HG02678 (cell line): ENCODE measurements around the gene RAC2.

Experiments used
- ATAC-seq: cut with Tn5 transposase; IDR thresholded peaks from one replicate; pipeline ENCODE4 v1.9.1; 2021; ENCODE audit warnings: mild to moderate bottlenecking, moderate library complexity; ENCODE audit not compliant: unreplicated experiment

The RAC2 gene

GRCh38 chr22:37224757-37225420 lies 19.2 kb downstream of the RAC2 start:
- no peak for ATAC-seq

GRCh38 chr22:37223965-37224551 lies 20.0 kb downstream of the RAC2 start:
- ATAC-seq, result no peak

- ATAC-seq, result no peak
Measured at GRCh38 chr22:37222440-37222971, 21.6 kb downstream of the RAC2 start.

GRCh38 chr22:37221424-37222333 lies 22.4 kb downstream of the RAC2 start:
- no peak for ATAC-seq

GRCh38 chr22:37220543-37220981 lies 23.5 kb downstream of the RAC2 start:
- ATAC-seq, result no peak

- peak; percentile 13 for ATAC-seq
Measured at GRCh38 chr22:37219533-37219932, 24.5 kb downstream of the RAC2 start.

GRCh38 chr22:37218771-37219411 lies 25.2 kb downstream of the RAC2 start:
- ATAC-seq, result peak; percentile 79

- no peak for ATAC-seq
Measured at GRCh38 chr22:37218399-37218770, 25.7 kb downstream of the RAC2 start.

GRCh38 chr22:37215890-37216289 lies 28.2 kb downstream of the RAC2 start:
- no peak for ATAC-seq

- ATAC-seq, result no peak
Measured at GRCh38 chr22:37214731-37215030, 29.4 kb downstream of the RAC2 start.

- ATAC-seq, result no peak
Measured at GRCh38 chr22:37213941-37214730, 29.9 kb downstream of the RAC2 start.

GRCh38 chr22:37213218-37213855 lies 30.7 kb downstream of the RAC2 start:
- no peak for ATAC-seq

GRCh38 chr22:37212174-37212906 lies 31.7 kb downstream of the RAC2 start, which contains the start of gene SSTR3:
TSS of gene SSTR3 (minus strand) at chr22:37212477. CDS start at chr22:37207803, 4,674 bp downstream.
- no peak for ATAC-seq

- ATAC-seq, result no peak
Measured at GRCh38 chr22:37211866-37212173, 32.2 kb downstream of the RAC2 start.

GRCh38 chr22:37211075-37211865 lies 32.8 kb downstream of the RAC2 start:
- ATAC-seq, result no peak

GRCh38 chr22:37210041-37210803 lies 33.8 kb downstream of the RAC2 start:
- no peak for ATAC-seq

- ATAC-seq, result no peak
Measured at GRCh38 chr22:37209140-37209845, 34.8 kb downstream of the RAC2 start.
